HepG2 (cell line): ENCODE results near the gene NKD1. TPM values are rescaled to one million over a fixed set of nuclear protein-coding genes. Genes with fewer than 3 reads are reported as not detected.

Experiments
- AHDC1 ChIP-seq: sonication (generic); formaldehyde crosslinking; IDR thresholded peaks from 2 replicates; pipeline ENCODE4 v1.5.1; 2020; ENCODE audit warnings: mild to moderate bottlenecking, missing genetic modification reagents, borderline replicate concordance
- CENPX ChIP-seq: sonication (generic); formaldehyde crosslinking; IDR thresholded peaks from 2 replicates; pipeline ENCODE4 v1.9.0; 2021; ENCODE audit warnings: mild to moderate bottlenecking, missing genetic modification reagents, moderate library complexity
- GATAD1 ChIP-seq: IDR thresholded peaks from 2 replicates; pipeline ENCODE4 v1.6.1; 2016; ENCODE audit warnings: missing genetic modification reagents, missing compliant biosample characterization
- HIC2 ChIP-seq: sonication (generic); formaldehyde crosslinking; IDR thresholded peaks from 2 replicates; pipeline ENCODE4 v1.9.0; 2022; ENCODE audit warnings: low read depth, missing genetic modification reagents
- MIER2 ChIP-seq: IDR thresholded peaks from 2 replicates; pipeline ENCODE4 v1.6.1; 2016; ENCODE audit warnings: missing biosample characterization, missing genetic modification reagents
- NFYB ChIP-seq: sonication (generic); formaldehyde crosslinking; IDR thresholded peaks from 2 replicates; pipeline ENCODE4 v1.4.0; 2020; ENCODE audit warnings: missing genetic modification reagents
- PCBP2 ChIP-seq: fragments of 200-400 bp; formaldehyde crosslinking; optimal IDR thresholded peaks from 2 replicates; pipeline ENCODE3; 2018; ENCODE audit warnings: low read length, low read depth; ENCODE audit not compliant: poor library complexity, severe bottlenecking
- PPARG ChIP-seq: conservative IDR thresholded peaks from 2 replicates; pipeline ENCODE4 v1.6.1; 2016; ENCODE audit warnings: missing biosample characterization, missing genetic modification reagents
- RELA ChIP-seq: sonication (generic); formaldehyde crosslinking; IDR thresholded peaks from 2 replicates; pipeline ENCODE4 v1.4.0; 2020; ENCODE audit warnings: missing genetic modification reagents
- TCF12 ChIP-seq, 2 experiments: fragments of 450-650 bp in 1 of 2; sonication (generic) in 1 of 2; formaldehyde crosslinking in 1 of 2; IDR thresholded peaks; 2 replicates each; pipeline versions ENCODE4 v1.6.1 to v1.8.0; 2017 to 2022; ENCODE audit warnings: antibody characterized with exemption in 1 of 2, mild to moderate bottlenecking in 1 of 2, missing genetic modification reagents in 1 of 2, moderate library complexity in 1 of 2
- TP53 ChIP-seq: sonication (generic); formaldehyde crosslinking; conservative IDR thresholded peaks from 2 replicates; pipeline ENCODE4 v1.4.0; 2020; ENCODE audit warnings: missing genetic modification reagents
- ZBTB1 ChIP-seq: sonication (generic); formaldehyde crosslinking; IDR thresholded peaks from 2 replicates; pipeline ENCODE4 v1.4.0; 2020; ENCODE audit warnings: missing genetic modification reagents, borderline replicate concordance
- ZBTB21 ChIP-seq: sonication (generic); formaldehyde crosslinking; IDR thresholded peaks from 2 replicates; pipeline ENCODE4 v1.4.0; 2020; ENCODE audit warnings: missing genetic modification reagents
- ZBTB34 ChIP-seq: sonication (generic); formaldehyde crosslinking; IDR thresholded peaks from 2 replicates; pipeline ENCODE4 v1.8.0; 2022; ENCODE audit warnings: mild to moderate bottlenecking, missing genetic modification reagents
- ZNF749 ChIP-seq: sonication (generic); formaldehyde crosslinking; IDR thresholded peaks from 2 replicates; pipeline ENCODE4 v1.8.0; 2022; ENCODE audit warnings: mild to moderate bottlenecking, missing genetic modification reagents, moderate library complexity, borderline replicate concordance
- ZNF816 ChIP-seq: sonication (generic); formaldehyde crosslinking; IDR thresholded peaks from 2 replicates; pipeline ENCODE4 v1.8.0; 2022; ENCODE audit warnings: missing genetic modification reagents, mild to moderate bottlenecking, borderline replicate concordance
- ZNF839 ChIP-seq: sonication (generic); formaldehyde crosslinking; IDR thresholded peaks from 2 replicates; pipeline ENCODE4 v1.4.0; 2020; ENCODE audit warnings: missing genetic modification reagents, mild to moderate bottlenecking, borderline replicate concordance
- polyA plus RNA-seq, 8 experiments: library from polyadenylated mRNA; depleted of rRNA in 3 of 8; stranded (reverse) in 7 of 8; unstranded in 1 of 8; fragments of >200 nt; fragmentation: Illumina TruSeq in 4 of 8; extraction: Trizol in 4 of 8; gene quantifications; 2 replicates each; pipeline versions ENCODE4 v1.2.1 to v1.2.3, GENCODE V29; 2011 to 2016; ENCODE audit warnings: low read depth in 4 of 8, missing spikeins in 1 of 8, mixed read lengths in 1 of 8; ENCODE audit not compliant: insufficient read depth in 1 of 8
- total RNA-seq, 5 experiments: library from RNA; depleted of rRNA; stranded (reverse); fragments of >200 nt; fragmentation: Illumina TruSeq; extraction: Trizol; gene quantifications; 2 replicates each; pipeline ENCODE4 v1.2.3, GENCODE V29; 2016; ENCODE audit warnings: low read depth in 1 of 5

The NKD1 gene
- total and polyA plus RNA-seq, 2 of the 13 experiments (the other 11 are each of a cell fraction or from before 2014, with no cell fraction given), result 70.4 to 121 TPM

- TF ChIP-seq TCF12 (IDR thresholded peaks at IDR 0.05), result no peak
- no peak for TF ChIP-seq TCF12 (CRISPR knock-in tag; IDR thresholded peaks at IDR 0.05)
- no peak for TF ChIP-seq CENPX (CRISPR knock-in tag)
- TF ChIP-seq RELA (CRISPR knock-in tag), result no peak
- TF ChIP-seq GATAD1 (CRISPR knock-in tag), result no peak
- no peak for TF ChIP-seq MIER2 (CRISPR knock-in tag)
- TF ChIP-seq PCBP2, result no peak
- TF ChIP-seq AHDC1 (CRISPR knock-in tag), result no peak
- no peak for TF ChIP-seq ZBTB21 (CRISPR knock-in tag)
- no peak for TF ChIP-seq ZNF839 (CRISPR knock-in tag)
- no peak for TF ChIP-seq HIC2 (CRISPR knock-in tag)
- TF ChIP-seq ZBTB34 (CRISPR knock-in tag), result 0 out of 2 replicates have a peak, but pooled peaks have one; percentile 55
- no peak for TF ChIP-seq ZNF816 (CRISPR knock-in tag)
- no peak for TF ChIP-seq NFYB (CRISPR knock-in tag)
- TF ChIP-seq TP53, result no peak
- no peak for TF ChIP-seq ZBTB1 (CRISPR knock-in tag)
- no peak for TF ChIP-seq PPARG (CRISPR knock-in tag)
- TF ChIP-seq ZNF749 (CRISPR knock-in tag), result no peak
These were observed 83.9 kb downstream of the NKD1 start (continued) for GRCh38 chr16:50631985-50632576.
